SK-N-SH treated with all-trans-retinoic acid at 6 μM for 48 hours (cell line): ENCODE measurements around the gene PODXL2.

Experiments
- ISL1 ChIP-seq: fragments of 250-450 bp; sonication (Bioruptor Pico); IDR thresholded peaks from 2 replicates; pipeline ENCODE4 v2.1.2; 2022; ENCODE audit warnings: mild to moderate bottlenecking, moderate library complexity
- SNAI2 ChIP-seq: fragments of 250-450 bp; sonication (Bioruptor Pico); IDR thresholded peaks from 2 replicates; pipeline ENCODE4 v1.5.0; 2020; ENCODE audit warnings: mild to moderate bottlenecking, moderate library complexity
- ZFP3 ChIP-seq: fragments of 250-450 bp; sonication (Bioruptor Pico); IDR thresholded peaks from 2 replicates; pipeline ENCODE4 v1.5.0; 2020; ENCODE audit warnings: mild to moderate bottlenecking, moderate library complexity
- ZNF565 ChIP-seq: fragments of 450-650 bp; formaldehyde crosslinking; conservative IDR thresholded peaks from 2 replicates; pipeline ENCODE4 v1.5.0; 2020; ENCODE audit warnings: low read depth, mild to moderate bottlenecking, moderate library complexity

DNA sequence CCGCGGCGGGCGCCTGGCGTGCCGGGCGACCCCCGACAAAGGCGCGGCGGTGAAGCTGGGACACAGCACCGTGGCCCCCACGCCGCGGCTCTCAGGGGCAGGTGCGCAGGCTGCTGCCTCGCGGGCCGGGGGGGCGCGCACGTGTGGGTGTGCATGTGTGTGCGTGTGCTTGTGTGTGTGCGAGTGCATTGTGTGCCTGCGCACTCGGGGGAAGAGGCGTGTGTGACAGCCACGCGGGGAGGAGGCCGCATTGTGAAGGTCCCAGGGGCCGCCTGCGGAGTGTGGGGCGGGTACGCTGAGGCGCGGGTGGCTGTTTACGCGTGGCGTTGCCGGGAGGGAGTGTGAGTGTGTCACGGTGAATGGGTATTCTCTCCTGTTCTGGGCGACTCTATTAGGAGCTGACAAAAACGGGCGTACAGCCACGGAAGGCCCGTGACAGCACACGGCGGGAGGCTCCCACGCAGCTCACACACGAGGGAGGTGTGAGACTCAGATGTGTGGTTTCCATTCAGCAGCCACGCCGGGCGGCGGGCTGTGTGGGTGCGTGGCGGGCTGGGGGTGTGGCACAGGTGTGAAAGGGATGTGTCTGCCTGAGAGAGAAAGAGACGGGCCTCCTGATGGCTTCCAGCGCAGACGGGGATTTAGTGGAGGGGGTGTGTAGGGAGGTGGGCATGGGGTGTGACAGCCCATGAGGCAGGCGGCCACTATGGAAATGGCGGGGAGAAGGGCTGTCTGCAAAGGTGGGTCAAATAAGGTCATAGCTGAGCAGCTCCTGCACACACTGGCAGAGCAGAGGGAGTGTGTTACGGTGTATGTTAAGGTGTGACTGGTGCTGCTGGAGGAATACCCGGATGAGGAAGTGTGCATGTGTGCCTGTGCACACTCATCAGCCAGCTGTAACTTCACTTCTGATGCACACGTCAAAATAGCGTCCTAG lies 750 bp downstream of the PODXL2 start:
- TF ChIP-seq SNAI2 (CRISPR knock-in tag) (no peak), ISL1 (no peak), ZFP3 (CRISPR knock-in tag) (no peak), ZNF565 (CRISPR knock-in tag) (no peak)
